Measurements from ENCODE around the gene MLLT3.

MLLT3 gene

DNA sequence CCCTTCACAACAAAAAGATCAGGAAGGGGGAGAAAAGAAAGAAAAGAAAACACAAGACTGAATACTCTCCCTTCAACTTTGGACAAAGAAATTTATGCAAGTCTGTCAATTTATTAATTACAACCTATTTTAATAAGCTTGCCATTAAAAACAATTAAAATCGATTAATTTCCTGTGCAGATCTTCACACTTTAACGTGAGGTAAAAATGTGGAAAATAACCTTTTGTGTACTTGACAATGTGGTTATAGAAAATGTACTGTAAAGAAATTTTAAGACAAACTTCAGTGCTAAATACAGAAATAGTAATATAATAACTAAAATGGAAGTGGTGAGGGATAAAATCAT is 2.7 kb upstream of the MLLT3 start:
- DNase-seq (ENCODE audit: low read depth, low spot score): no peak

DNA sequence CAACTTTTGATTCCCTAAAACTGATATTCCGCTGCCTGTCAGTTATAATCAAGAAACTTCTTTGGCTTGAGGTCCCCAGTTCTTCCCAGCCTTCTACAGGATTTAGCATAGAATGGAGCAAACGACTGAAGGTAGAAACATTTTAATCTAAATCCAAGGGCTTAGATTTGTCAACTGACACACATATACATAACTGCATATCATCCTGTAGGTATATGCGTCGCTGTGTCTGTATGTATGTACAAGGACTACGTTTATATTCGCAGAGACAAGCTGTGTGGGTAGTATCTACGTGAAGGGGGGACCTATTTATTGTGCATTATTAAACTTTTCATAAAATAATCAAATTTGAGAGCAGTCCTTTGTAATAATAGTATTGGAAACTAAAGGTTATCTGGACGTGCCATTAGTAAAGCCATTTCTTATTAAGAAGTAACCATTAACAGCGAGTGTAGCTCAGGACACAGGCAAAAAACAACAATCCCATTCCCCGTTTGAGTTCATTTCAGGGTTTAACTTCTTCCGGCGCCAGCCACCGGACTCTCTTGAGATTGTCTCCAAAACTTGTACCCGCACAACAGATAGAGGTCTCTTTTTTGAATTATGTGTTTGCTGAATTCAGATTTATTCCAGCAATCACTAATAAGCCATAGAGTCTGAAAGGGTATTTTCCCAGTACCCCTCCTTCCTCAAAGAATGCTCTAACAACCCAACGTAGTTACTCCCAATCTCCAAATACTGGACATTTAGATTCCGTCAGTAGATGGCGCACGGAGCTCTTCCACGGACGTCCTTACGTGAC is 2.1 kb upstream of the MLLT3 start:
- DNase-seq (ENCODE audit: low read depth, low spot score): peak; percentile 1

DNA sequence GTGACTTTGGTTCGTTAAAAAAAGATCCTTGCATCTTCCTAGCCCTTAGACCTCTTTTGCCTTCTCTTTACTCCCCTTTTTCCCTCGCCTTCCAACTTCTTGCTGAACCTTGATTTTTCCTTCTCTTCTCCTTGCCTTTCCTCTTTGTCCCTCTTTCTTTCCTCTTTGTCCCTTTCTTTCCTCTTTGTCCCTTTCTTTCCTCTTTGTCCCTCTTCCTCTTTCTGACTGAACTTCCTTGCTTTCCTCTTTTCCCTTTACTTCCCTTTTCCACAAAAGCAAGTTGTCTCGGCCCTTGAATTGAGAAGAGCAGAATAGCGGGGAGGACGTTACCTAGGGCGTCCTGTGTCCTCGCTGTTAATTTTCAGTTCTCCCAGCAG is 1.4 kb upstream of the MLLT3 start:
- DNase-seq (ENCODE audit: low read depth, low spot score): no peak

DNA sequence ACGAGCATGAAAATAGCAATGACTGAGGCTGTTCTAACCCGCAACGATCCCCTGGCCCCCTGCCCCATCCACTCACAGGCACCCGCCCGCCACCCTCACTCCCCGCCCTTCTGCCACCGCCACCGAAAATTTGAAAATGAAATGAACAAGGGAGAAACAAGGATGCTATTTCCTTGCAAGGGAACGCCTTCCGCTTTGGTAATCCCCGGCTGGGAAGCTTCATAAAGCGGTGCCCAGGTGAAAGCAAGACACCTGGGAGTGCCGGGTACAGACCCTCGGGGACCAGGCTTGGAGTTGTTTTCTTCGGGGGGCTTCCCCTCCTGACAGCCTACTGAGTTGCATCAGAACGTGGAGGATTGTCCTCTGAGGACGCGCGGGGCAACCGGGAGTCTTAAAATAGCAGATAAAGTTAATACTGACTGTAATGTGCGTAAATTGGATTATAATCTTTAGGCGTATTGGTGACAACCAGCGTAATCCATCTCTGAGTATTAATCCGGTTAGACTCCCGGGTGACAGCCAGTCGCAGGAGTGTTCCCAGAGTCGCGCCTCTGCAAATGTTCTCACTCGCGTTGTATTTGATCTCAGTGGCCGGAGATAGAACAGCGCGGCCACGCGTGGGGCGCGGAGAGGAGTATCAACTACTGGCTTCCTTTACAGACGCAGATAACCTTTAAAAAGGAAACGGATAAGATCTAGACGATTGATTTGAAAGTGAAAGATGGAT is 885 bp upstream of the MLLT3 start:
- peak; percentile 17 for DNase-seq (ENCODE audit: low read depth, low spot score)

DNA sequence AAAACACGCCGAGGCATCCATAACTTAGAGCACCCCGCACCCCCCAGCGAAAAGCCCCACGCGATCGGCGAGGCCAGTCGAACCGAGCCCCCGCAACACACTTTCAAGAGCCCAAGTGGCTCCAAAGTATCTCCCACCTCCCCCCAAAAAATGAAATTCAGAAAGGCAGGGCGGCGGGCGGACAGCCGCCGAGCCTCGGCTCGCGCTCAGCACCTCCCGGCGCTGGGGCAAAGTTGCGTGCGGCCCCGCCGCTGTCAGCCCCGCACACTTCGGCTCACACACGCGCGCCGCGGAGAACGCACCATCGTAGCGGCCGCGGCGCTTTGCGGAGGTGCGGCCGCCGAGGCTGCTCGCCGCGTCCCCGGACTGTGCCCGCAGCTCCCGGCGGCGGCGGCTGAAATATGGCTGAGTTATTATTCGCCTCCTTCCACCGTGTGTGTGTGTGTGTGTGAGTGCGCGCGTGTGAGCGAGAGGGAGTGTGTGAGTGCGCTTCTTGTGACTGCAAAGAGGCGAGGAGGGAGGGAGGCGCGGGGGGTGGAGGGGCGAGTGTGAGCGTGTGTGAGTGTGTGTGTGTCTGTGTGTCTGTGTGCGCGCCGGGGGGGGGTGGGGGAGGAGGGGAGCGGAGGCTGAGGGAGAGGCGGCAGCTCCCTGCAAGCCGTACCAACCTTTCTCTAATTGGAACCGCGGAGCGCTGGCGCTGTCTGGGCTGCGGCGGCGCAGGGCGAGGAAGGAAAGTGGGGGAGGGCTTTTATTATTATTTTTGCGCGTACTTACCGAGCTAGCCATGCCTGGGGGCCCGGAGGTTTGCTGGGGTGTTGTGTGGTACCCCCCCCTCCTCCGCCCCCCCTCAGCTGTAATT is 599 bp downstream of the MLLT3 start:
- peak; percentile 47 for DNase-seq (ENCODE audit: low read depth, low spot score)

DNA sequence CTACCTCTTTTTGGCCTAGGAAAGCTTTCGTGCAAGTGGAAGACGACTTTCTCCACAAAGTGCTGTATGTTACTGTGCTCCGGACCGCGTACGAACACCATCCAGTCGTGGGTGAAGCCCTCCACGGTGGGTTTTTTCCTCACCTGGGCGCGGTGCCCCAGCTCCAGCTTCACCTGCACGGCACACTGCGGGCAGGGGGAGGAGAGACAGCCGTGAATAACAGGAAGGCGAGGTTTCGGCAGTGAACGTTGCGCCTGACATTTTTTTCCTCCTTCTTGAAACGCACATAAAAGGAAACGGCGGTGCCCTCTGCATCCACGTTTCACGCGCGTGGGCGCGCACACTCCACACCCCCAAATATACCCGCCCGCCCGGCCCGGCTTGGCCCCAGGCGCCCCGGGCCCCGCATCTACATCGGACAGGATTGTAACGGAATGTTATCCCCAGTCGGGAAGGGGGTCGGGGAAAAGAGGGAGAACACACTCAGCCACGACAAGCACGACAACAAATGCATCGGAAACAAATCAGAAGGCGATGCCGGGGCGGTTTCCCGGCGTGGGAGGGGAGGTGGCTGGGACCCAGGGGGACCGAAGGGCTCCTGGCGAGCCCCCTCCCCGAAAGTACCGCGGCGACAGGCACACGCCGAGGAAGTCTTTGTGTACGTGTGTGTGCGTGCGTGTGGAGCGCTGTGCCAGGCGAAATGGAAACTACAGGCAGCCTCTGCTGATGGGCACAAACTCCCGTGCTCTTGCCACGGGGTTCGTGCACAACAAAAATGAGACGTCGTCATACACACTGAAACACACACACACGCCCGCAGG is 1.4 kb downstream of the MLLT3 start:
- peak; percentile 17 for DNase-seq (ENCODE audit: low read depth, low spot score)

DNA sequence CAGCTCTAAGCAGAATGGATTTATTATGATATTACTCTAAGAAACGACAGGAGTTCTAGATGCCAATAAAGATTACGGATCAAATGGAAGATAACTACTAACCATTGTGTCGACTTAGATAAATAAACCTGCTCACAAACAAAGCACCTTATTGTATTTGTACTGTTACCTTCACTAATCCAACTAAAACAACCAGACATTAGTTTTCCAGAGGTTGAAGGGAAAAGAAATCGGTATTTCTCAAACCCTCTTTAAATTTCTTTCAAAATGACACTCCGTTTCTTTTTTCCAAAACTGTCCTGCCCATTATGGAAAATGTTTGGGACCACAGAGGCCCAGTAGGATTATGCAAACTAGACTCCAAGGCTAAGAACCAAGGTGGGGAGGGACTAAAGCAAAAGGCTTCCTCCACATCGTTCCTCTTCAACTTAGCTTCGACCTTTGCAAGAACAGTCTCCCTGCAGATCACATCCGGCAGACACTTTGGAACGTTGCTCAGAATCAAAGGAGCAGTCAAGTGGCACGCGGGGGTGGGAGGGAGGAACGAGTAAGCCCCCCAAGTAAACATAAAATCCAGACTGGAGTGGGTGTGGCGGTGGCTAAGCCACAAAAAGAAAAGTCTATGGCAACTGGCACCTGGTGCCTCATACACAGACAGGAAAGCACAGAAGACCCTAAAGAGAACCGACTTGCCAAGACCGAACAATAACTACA is 2.7 kb downstream of the MLLT3 start:
- DNase-seq (ENCODE audit: low read depth, low spot score): no peak

DNA sequence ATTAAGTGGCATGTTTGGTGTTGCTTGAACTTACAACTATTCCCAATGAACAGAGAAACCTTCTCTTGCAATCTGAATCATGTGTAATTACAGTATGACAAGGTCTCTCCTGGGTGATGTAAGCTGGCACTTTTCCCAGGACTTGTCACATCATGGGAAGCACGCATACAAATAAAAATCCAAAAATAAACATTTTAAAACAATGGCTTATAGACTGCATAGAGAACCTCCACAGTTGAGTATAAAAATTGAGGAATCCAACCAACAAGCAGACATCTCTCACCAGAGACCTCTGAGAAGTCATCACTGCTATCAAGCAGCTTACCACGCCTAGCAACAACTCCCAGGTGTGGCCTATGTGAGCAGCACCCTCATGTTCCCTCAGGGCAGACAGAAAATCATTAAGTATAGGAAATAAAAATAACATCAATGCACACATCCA is 3.9 kb downstream of the MLLT3 start:
- DNase-seq (ENCODE audit: low read depth, low spot score): no peak

DNA sequence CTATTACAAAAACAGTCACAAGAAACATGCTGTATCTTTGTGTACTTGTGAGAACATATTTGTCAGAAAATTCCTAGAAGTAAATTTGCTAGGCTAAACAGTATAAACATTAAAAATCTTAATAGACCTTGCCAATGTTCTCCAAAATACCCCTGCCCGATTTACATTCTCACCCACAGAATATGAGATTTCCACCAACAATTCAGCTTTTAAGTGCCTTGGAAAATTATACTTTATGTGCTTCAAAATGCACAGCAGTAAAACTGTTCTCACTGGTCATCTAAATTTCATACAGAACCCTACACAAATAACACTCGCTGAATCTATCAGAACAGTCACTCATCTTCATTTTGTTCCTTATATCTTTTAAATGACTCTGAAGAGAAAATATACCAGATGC is 5.5 kb downstream of the MLLT3 start:
- DNase-seq (ENCODE audit: low read depth, low spot score): no peak

DNA sequence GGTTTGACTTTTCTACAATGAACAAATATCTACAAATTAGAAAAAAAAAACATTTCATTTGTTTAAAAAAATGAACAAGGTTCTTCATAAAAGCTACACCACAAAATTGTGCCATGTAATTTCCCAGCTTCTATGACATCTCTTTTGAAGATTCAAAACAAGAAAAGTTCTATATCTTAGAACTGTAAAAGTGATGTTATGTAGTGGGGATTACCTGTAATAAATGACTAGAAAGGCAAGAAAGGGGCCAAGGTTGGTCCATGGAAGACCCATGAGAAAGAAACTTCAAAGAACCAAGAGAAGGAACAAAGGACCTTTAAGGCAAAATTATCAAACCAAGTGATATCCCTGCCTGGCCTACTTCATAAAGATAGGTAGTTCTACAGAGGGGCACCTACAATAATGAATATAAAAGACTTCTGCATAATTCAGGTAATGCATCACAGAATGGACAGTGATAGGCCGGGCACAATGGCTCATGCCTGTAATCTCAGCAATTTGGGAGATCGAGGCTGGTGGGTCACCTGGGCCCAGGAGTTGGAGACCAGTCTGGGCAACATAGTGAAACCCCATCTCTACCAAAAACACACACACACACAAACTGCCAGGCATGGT is 7.6 kb downstream of the MLLT3 start:
- DNase-seq (ENCODE audit: low read depth, low spot score): no peak

DNA sequence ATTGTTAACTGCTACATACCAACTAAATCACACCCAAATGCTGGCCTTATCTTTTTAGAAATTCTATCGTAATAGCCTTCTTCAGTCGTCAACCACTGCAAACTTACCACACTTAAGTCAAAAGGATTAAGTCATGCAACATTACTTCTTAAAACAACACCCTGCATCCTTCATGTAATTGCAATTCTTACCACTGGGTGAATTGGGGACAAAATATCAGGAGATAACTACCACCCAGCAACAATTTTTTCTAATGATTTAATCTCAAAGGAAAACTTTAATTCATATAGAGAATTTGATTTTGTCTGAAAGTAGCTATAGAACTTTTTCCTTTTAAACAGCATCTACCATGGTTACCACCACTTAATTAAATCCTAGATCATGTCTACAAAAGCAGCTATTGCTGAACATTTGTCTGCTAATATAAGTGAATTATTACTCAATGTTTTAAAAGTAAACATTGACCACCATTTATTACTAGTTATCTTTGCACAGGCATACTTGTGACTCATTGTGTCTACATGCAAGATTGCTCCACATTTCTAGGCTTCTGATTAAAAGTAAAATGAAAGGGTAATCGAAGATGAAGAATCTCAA is 10.5 kb downstream of the MLLT3 start:
- DNase-seq (ENCODE audit: low read depth, low spot score): no peak

DNA sequence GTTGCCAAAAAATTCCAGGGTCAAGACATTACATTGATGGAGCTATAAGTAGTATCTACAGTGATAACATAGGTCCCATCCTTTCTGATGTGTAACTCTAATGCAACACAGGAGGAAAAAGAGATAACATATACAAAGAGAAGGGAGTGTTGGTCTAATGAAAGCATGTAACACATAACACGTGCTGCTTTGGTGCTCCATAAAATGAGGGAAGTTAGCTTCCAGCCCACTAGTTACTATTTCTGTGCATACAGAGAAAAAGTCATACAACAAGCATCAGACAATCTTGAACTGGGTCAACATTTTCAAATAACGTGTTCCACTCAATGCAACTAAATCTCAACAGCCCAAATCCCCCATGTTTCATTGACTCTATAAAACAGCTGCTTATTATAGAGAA is 11.7 kb downstream of the MLLT3 start:
- DNase-seq (ENCODE audit: low read depth, low spot score): no peak

DNA sequence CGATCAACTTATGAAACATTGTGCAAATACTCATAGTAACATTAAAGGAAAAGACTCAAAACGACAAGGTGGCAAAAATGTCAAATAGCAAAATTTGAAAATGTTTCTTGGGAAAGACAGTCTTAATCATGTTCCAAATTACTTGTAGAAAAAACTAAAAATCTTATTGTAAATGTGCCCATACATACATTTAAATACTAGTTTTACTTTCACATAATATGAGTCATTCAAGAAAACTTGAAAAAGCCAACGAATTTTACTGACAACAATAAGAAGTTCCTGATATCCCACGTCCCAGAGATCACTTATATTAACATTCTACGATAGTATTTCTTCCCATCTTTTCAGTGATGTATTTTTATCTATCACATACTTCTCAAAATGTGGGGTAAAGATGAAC is 13.7 kb downstream of the MLLT3 start:
- no peak for DNase-seq (ENCODE audit: low read depth, low spot score)

DNA sequence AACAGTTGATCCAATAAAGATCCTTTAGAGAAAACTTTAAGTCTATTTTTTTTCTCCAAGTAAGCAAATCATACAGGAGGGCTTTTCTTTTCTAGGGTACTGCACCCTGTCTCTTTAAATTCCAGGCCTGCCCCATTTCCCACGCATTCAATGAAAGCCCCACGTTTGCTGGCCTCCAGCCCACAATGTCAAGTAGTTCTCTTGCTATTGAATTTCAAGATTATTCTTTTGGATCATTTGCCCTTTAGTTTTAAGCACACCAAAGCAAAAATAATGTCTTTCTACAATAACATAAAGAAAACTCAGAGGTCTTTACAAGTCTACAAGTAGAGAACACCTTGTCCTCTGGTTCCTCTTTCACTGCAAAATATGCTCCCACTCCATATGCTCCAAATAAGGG is 15.6 kb downstream of the MLLT3 start:
- DNase-seq (ENCODE audit: low read depth, low spot score): no peak

DNA sequence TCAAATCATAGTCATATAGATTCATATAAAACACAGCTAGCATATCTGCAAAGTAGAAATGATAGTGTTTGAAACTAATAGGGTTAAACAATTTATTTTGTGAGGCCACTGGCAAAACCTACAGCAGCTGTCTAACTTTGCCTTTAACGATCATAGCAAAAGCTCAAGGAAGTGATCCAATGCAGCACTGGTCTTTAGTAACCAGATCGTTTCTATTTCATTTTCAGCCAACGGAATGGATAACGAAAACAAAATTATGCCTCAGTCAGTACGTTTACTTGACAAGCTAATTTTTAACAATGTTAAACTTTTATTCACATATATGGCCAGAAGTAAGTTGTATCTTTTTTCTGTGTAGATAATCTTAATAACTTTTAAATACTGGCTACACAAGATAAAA is 17.7 kb downstream of the MLLT3 start:
- no peak for DNase-seq (ENCODE audit: low read depth, low spot score)

DNA sequence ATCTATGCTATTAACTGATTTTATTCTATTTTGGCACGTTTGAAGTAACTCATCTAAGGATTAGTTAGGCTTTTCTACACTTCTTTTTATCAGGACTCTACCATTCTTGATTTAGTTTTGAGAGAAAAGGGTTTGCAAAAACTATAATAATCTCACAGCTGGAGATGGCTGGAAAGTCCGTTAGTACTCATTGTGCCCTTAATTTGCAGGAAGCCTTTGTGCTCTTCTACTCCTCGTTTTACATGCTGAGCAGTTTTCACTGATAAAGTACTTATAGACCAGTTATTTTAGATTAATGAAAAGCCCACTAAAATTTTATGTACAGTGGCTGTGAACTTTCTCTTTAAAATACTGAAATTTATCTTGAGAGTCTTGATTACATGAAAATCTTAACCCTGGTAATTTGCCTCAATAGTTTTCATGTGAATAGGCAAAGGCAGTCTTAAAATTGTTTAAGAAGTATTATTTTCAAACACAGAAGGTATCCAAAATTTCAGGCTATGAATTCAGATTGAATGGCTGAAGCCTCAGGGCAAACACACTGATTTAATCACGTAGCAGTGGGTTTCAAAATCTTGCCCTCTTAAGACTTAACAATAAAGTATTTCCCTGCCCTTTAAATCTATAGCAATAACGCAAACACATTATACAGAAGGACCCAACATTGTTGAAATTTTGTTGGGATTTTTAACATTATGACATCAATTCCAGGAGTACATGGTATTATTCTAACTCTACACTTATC is 18.6 kb downstream of the MLLT3 start:
- DNase-seq (ENCODE audit: low read depth, low spot score): no peak

DNA sequence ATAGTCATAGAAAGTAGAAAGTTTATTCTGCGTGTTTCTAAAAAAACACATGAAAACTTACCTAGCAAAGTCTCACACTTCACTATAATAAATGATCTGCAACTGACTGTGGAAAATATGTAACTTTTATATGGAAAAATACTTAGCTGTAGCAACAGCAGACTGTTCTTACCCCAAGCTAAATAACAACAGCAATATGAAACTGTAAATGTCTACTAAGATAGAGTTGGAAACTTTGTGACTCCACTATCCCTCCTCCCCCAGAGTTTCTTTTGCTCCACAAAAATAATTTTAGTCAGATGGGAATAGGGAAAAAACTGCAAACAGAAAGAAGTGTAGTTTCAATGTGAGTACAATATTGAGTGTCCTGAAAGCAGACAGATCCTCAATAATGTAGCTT is 21.0 kb downstream of the MLLT3 start:
- no peak for DNase-seq (ENCODE audit: low read depth, low spot score)

DNA sequence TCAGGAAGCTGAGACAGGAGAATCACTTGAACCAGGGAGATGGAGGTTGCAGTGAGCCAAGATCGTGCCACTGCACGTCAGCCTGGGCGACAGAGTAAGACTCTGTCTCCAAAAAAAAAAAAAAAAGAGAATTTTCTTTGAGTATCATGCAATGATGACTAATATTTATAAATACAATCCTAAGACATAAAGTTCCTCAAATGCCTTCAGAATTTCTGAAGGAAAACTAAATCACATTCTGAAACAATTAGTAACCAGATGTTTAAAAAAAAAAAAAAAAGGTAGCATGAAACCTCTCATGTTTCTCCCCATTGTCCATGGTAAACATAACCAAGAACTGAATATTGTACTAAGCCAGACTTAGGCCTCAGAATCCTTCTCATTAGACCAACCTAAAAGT is 23.1 kb downstream of the MLLT3 start:
- DNase-seq (ENCODE audit: low read depth, low spot score): no peak

DNA sequence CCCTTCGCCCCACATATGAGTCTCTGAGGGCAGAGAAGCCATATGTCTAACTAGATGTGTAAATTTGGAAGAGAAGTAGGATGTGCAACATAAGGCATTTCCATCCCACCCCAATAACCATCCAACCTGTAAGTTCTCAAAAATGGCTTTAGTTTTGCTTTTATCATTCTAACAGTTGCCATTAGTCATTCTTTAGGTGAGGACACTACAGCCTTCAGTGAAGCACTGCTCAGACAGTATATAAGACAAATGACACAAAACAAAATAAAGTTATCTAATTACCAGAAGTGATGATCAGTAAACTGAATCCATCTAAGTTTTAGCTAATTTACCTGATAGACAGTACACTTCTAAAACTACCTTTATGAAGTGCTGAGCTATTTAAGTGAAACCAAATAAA is 23.9 kb downstream of the MLLT3 start:
- no peak for DNase-seq (ENCODE audit: low read depth, low spot score)
